Right atrium auricular region (tissue), 2 donors: ENCODE results near the gene GPC6. TPM values are rescaled to one million over a fixed set of nuclear protein-coding genes. Genes with fewer than 3 reads are reported as not detected.

ENCODE experiments used
- DNase-seq: peaks from one replicate; pipeline ENCODE4 v3.0.0-alpha.2; 2019; ENCODE audit warnings: low spot score
- H3K27ac ChIP-seq, 2 donors: fragments of 200-600 bp; sonication (generic); 1 replicate in 1 of 2; 2 replicates in 1 of 2; pipeline ENCODE4 v1.5.1; 2016 to 2019
- H3K27me3 ChIP-seq, 2 donors: fragments of 200-600 bp; sonication (generic); one replicate each; pipeline versions ENCODE4 v1.5.1 to v1.6.0; 2017 to 2019
- H3K36me3 ChIP-seq: fragments of 200-600 bp; sonication (generic); one replicate; pipeline ENCODE4 v1.5.1; 2016
- H3K4me1 ChIP-seq, 2 donors: fragments of 200-600 bp; sonication (generic); one replicate each; pipeline versions ENCODE4 v1.5.1 to v1.6.0; 2017 to 2019
- H3K4me3 ChIP-seq, 2 donors: fragments of 200-600 bp; sonication (generic); 1 replicate in 1 of 2; 2 replicates in 1 of 2; pipeline ENCODE4 v1.5.1; 2017 to 2019; ENCODE audit warnings: mild to moderate bottlenecking in 1 of 2, moderate library complexity in 1 of 2
- H3K9me3 ChIP-seq, 2 donors: fragments of 200-600 bp; sonication (generic); one replicate each; pipeline ENCODE4 v1.5.1; 2019
- CTCF ChIP-seq, 2 donors: fragments of 200-600 bp; sonication (generic); IDR thresholded peaks; one replicate each; pipeline ENCODE4 v1.5.1; 2019; ENCODE audit warnings: antibody characterized with exemption in 2 of 2
- total RNA-seq, 2 donors: library from RNA; depleted of rRNA; stranded (reverse); fragments of >200 nt; gene quantifications; one replicate each; pipeline ENCODE4 v1.1.0, GENCODE V29; 2016

The GPC6 gene
- total RNA-seq, 2 donors from 2014 or later, result 1.3 to 3.8 TPM

- H3K4me3 ChIP-seq, result no peak overlapping the region
- H3K27me3 ChIP-seq, result no peaks in the 10 kb centered on the region
- no peaks in the 10 kb centered on the region for H3K36me3 ChIP-seq
- no peaks in the 10 kb centered on the region for H3K4me1 ChIP-seq
- no peak for TF ChIP-seq CTCF (IDR thresholded peaks at IDR 0.05)
- no peak overlapping the region for H3K27ac ChIP-seq
- no peaks in the 10 kb centered on the region for H3K9me3 ChIP-seq
- no peak for DNase-seq
These were observed 755.7 kb downstream of the GPC6 start for GRCh38 chr13:93982179-93982918.

GRCh38 chr13:93984052-93984451 lies 757.4 kb downstream of the GPC6 start:
- Histone ChIP-seq H3K4me1 (no peaks in the 10 kb centered on the region), H3K27me3 (no peaks in the 10 kb centered on the region), H3K4me3 (no peak overlapping the region), H3K27ac (no peak overlapping the region), H3K9me3 (no peaks in the 10 kb centered on the region), H3K36me3 (no peaks in the 10 kb centered on the region)
- no peak for DNase-seq
- TF ChIP-seq CTCF (IDR thresholded peaks at IDR 0.05), result no peak

GRCh38 chr13:93984876-93985275 lies 758.3 kb downstream of the GPC6 start:
- DNase-seq, result no peak

GRCh38 chr13:93987458-93987857 lies 760.9 kb downstream of the GPC6 start:
- no peak for DNase-seq
- Histone ChIP-seq H3K27ac (no peak overlapping the region), H3K4me3 (no peak overlapping the region), H3K36me3 (no peaks in the 10 kb centered on the region), H3K9me3 (no peaks in the 10 kb centered on the region), H3K27me3 (no peaks in the 10 kb centered on the region), H3K4me1 (no peaks in the 10 kb centered on the region)
- no peak for TF ChIP-seq CTCF (IDR thresholded peaks at IDR 0.05)

More at GRCh38 chr13:93984876-93985275, 758.3 kb downstream of the GPC6 start:
- Histone ChIP-seq H3K4me3 (no peak overlapping the region), H3K4me1 (no peaks in the 10 kb centered on the region), H3K27me3 (no peaks in the 10 kb centered on the region), H3K36me3 (no peaks in the 10 kb centered on the region), H3K9me3 (no peaks in the 10 kb centered on the region), H3K27ac (no peak overlapping the region)
- TF ChIP-seq CTCF (IDR thresholded peaks at IDR 0.05), result no peak

GRCh38 chr13:93991569-93991968 lies 765.0 kb downstream of the GPC6 start:
- Histone ChIP-seq H3K4me1 (no peaks in the 10 kb centered on the region), H3K27me3 (no peaks in the 10 kb centered on the region), H3K9me3 (no peaks in the 10 kb centered on the region), H3K36me3 (no peaks in the 10 kb centered on the region), H3K4me3 (no peak overlapping the region), H3K27ac (no peak overlapping the region)
- DNase-seq, result no peak
- TF ChIP-seq CTCF (IDR thresholded peaks at IDR 0.05), result no peak

GRCh38 chr13:93996481-93996880 lies 769.9 kb downstream of the GPC6 start:
- no peak for DNase-seq
- H3K4me3 ChIP-seq, result no peak overlapping the region
- H3K36me3 ChIP-seq, result no peaks in the 10 kb centered on the region
- no peak for TF ChIP-seq CTCF (IDR thresholded peaks at IDR 0.05)
- no peaks in the 10 kb centered on the region for H3K27me3 ChIP-seq
- H3K9me3 ChIP-seq, result no peaks in the 10 kb centered on the region
- no peaks in the 10 kb centered on the region for H3K4me1 ChIP-seq
- no peak overlapping the region for H3K27ac ChIP-seq
